Loucy (cell line): ENCODE data around the gene COX19.

Experiments
- H2AFZ ChIP-seq: fragments of 200-600 bp; sonication (generic); 2 replicates; pipeline ENCODE4 v1.6.0; 2016; ENCODE audit warnings: antibody characterized with exemption, mild to moderate bottlenecking, low read length, moderate library complexity
- H3F3A ChIP-seq: fragments of 200-600 bp; 2 replicates; pipeline ENCODE4 v1.6.0; 2016; ENCODE audit warnings: antibody characterized with exemption, low read depth, mild to moderate bottlenecking
- H3K27me3 ChIP-seq: fragments of 200-600 bp; sonication (generic); 2 replicates; pipeline ENCODE4 v1.6.1; 2014; ENCODE audit warnings: low read length, mild to moderate bottlenecking; ENCODE audit not compliant: insufficient read depth, poor library complexity, severe bottlenecking
- H3K36me3 ChIP-seq: fragments of 200-600 bp; sonication (generic); 2 replicates; pipeline ENCODE4 v1.6.1; 2016; ENCODE audit warnings: low read length; ENCODE audit not compliant: insufficient read depth
- H3K4me1 ChIP-seq: fragments of 200-600 bp; sonication (generic); 2 replicates; pipeline ENCODE4 v1.5.1; 2014; ENCODE audit warnings: low read length, mild to moderate bottlenecking; ENCODE audit not compliant: insufficient read depth, poor library complexity, severe bottlenecking
- H3K4me2 ChIP-seq: fragments of 200-600 bp; sonication (generic); 2 replicates; pipeline ENCODE4 v1.6.0; 2014; ENCODE audit warnings: antibody characterized with exemption, low read length, low read depth, mild to moderate bottlenecking; ENCODE audit not compliant: poor library complexity, severe bottlenecking
- H3K4me3 ChIP-seq: fragments of 200-600 bp; sonication (generic); 2 replicates; pipeline ENCODE4 v1.5.1; 2014; ENCODE audit warnings: low read length, mild to moderate bottlenecking, mixed read lengths; ENCODE audit not compliant: poor library complexity, severe bottlenecking
- H3K79me2 ChIP-seq: fragments of 200-600 bp; sonication (generic); 2 replicates; pipeline ENCODE4 v1.6.1; 2014; ENCODE audit warnings: low read length; ENCODE audit not compliant: insufficient read depth
- H3K9ac ChIP-seq: fragments of 200-600 bp; sonication (generic); 2 replicates; pipeline ENCODE4 v1.6.0; 2014; ENCODE audit warnings: mild to moderate bottlenecking, low read depth, low read length, moderate library complexity; ENCODE audit not compliant: poor library complexity, severe bottlenecking
- H3K9me2 ChIP-seq: fragments of 200-600 bp; sonication (generic); replicated peaks from 2 replicates; pipeline ENCODE4 v1.6.1; 2016; ENCODE audit warnings: low read depth, low read length, mixed read lengths
- H3K9me3 ChIP-seq: fragments of 200-600 bp; sonication (generic); 2 replicates; pipeline ENCODE4 v1.6.1; 2014; ENCODE audit warnings: mild to moderate bottlenecking, antibody characterized with exemption, low read length, low read depth; ENCODE audit not compliant: insufficient read depth
- H4K20me1 ChIP-seq: fragments of 200-600 bp; sonication (generic); 2 replicates; pipeline ENCODE4 v1.6.0; 2014; ENCODE audit warnings: antibody characterized with exemption, low read length, mild to moderate bottlenecking; ENCODE audit not compliant: insufficient read depth, poor library complexity, severe bottlenecking
- CTCF ChIP-seq: fragments of 200-600 bp; sonication (generic); conservative IDR thresholded peaks from 2 replicates; pipeline ENCODE4 v1.5.1; 2014; ENCODE audit warnings: mild to moderate bottlenecking, antibody characterized with exemption, low read length
- EZH2phosphoT487 ChIP-seq: fragments of 200-600 bp; IDR thresholded peaks from 2 replicates; pipeline ENCODE4 v1.6.1; 2018; ENCODE audit warnings: antibody characterized with exemption, mild to moderate bottlenecking, moderate library complexity, borderline replicate concordance

Gene COX19

DNA sequence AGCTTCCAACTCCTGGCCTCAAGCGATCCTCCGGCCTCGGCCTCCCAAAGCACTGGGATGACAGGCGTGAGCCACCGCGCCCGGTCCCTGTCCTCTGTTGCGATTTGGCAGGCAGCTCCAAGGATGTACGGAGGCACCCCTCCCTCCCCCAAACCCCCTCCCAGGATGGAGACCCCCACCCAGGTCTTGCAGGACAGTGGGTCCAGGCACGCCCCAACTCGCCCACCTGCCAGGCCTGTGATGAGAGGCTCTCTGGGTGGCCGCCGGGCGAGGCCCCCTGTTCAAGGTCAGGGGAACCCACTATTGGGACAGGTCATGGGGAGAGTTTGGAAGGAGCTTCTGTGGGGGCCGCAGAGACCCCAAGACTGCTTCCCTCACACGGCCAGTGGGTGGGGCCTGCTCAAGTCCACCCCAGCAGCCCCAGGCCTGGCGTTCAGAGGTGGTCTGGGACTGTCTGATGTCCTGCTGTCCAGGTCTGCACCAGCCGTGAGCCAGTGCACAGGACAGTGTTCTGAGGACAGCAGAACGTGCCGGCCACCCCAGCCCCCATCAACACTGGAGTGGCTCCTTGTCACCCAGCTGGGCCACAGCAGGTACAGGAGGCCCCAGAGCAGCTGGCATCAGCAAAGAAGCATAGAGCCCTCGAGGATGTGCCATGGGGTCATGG lies 23.3 kb downstream of the COX19 start:
- Histone ChIP-seq H3K79me2 (no peaks in the 10 kb centered on the region), H3F3A (no peaks in the 10 kb centered on the region), H4K20me1 (no peaks in the 10 kb centered on the region), H3K27me3 (no peaks in the 10 kb centered on the region), H3K4me3 (no peak overlapping the region), H3K9me3 (no peaks in the 10 kb centered on the region), H2AFZ (no peak overlapping the region), H3K4me2 (no peak overlapping the region), H3K4me1 (no peaks in the 10 kb centered on the region), H3K9me2 (no peaks in the 10 kb centered on the region), H3K9ac (no peak overlapping the region), H3K36me3 (no peaks in the 10 kb centered on the region)
- no peak for TF ChIP-seq CTCF
- no peak for TF ChIP-seq EZH2phosphoT487

- TF ChIP-seq CTCF: no peak
- TF ChIP-seq EZH2phosphoT487: no peak
- H2AFZ ChIP-seq: no peak overlapping the region
- H3K4me2 ChIP-seq: no peak overlapping the region
- no peaks in the 10 kb centered on the region for H3K36me3 ChIP-seq
- no peaks in the 10 kb centered on the region for H3K4me1 ChIP-seq
- no peaks in the 10 kb centered on the region for H3K9me2 ChIP-seq
- H3K9me3 ChIP-seq: no peaks in the 10 kb centered on the region
- H3K79me2 ChIP-seq: no peaks in the 10 kb centered on the region
- no peaks in the 10 kb centered on the region for H3F3A ChIP-seq
- no peak overlapping the region for H3K9ac ChIP-seq
- H4K20me1 ChIP-seq: no peaks in the 10 kb centered on the region
- no peaks in the 10 kb centered on the region for H3K27me3 ChIP-seq
- H3K4me3 ChIP-seq: no peak overlapping the region
Measured at GRCh38 chr7:949021-949934, 26.1 kb downstream of the COX19 start.

- no peaks in the 10 kb centered on the region for H3K79me2 ChIP-seq
- H3K27me3 ChIP-seq: no peaks in the 10 kb centered on the region
- no peaks in the 10 kb centered on the region for H3K9me3 ChIP-seq
- H3K4me1 ChIP-seq: no peaks in the 10 kb centered on the region
- H3K4me3 ChIP-seq: no peak overlapping the region
- no peaks in the 10 kb centered on the region for H4K20me1 ChIP-seq
- H3K9ac ChIP-seq: no peak overlapping the region
- H2AFZ ChIP-seq: no peak overlapping the region
- H3F3A ChIP-seq: no peaks in the 10 kb centered on the region
- no peaks in the 10 kb centered on the region for H3K9me2 ChIP-seq
- H3K36me3 ChIP-seq: no peaks in the 10 kb centered on the region
- TF ChIP-seq EZH2phosphoT487 (no peak), CTCF (no peak)
- H3K4me2 ChIP-seq: no peak overlapping the region
Measured at GRCh38 chr7:947391-948210, 27.7 kb downstream of the COX19 start.
